ENCODE measurements around the gene SYNE4. TPM values are rescaled to one million over a fixed set of nuclear protein-coding genes. Genes with fewer than 3 reads are reported as not detected.

The SYNE4 gene
- total and polyA plus RNA-seq, 2 of the 4 experiments (the other 2 are of a cell fraction): 0.27 TPM; not detected in 1

DNA sequence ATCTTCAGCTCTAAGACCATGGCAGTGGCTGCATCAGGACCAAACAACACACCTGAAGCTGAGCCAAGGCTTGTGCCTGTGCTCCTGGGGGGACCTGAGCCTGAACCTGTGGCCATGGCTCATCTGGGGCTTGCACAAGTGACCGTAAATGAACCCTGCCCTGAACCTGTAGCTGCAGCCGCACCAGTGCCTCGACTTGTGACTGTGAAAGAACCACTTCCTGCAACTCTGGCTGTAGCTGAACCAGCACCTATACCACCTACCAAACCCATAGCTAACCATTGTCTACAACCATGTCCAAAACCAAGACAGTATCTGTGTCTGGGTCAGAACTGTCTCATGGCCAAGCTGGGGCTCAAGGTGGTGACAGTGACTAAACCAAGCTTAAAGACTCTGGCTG is 41.8 kb downstream of the SYNE4 start:
- TF ChIP-seq BHLHE40 (IDR thresholded peaks at IDR 0.05; ENCODE audit: low read depth, low read length) (no peak), RCOR1 (IDR thresholded peaks at IDR 0.05; ENCODE audit: insufficient replicate concordance, low read length) (no peak), MXI1 (IDR thresholded peaks at IDR 0.05; ENCODE audit: borderline replicate concordance, low read depth, low read length) (no peak), RFX5 (IDR thresholded peaks at IDR 0.05; ENCODE audit: low read depth, low read length) (no peak), NFE2L2 (IDR thresholded peaks at IDR 0.05; ENCODE audit: low read depth, low read length) (no peak), SMC3 (IDR thresholded peaks at IDR 0.05; ENCODE audit: low read depth, low read length) (no peak), MAZ (IDR thresholded peaks at IDR 0.05; ENCODE audit: borderline replicate concordance, low read depth, low read length) (no peak), CHD1 (IDR thresholded peaks at IDR 0.05; ENCODE audit: low read depth, low read length) (no peak), FOS (IDR thresholded peaks at IDR 0.05; ENCODE audit: low read depth, low read length) (no peak), CEBPB (IDR thresholded peaks at IDR 0.05; ENCODE audit: low read depth, low read length) (no peak), MAFK (IDR thresholded peaks at IDR 0.05; ENCODE audit: low read depth, low read length) (no peak), POLR2A (IDR thresholded peaks at IDR 0.05; ENCODE audit: low read depth, low read length) (no peak), RAD21 (IDR thresholded peaks at IDR 0.05; ENCODE audit: low read length) (no peak)
- TF ChIP-seq, protein P1, sequence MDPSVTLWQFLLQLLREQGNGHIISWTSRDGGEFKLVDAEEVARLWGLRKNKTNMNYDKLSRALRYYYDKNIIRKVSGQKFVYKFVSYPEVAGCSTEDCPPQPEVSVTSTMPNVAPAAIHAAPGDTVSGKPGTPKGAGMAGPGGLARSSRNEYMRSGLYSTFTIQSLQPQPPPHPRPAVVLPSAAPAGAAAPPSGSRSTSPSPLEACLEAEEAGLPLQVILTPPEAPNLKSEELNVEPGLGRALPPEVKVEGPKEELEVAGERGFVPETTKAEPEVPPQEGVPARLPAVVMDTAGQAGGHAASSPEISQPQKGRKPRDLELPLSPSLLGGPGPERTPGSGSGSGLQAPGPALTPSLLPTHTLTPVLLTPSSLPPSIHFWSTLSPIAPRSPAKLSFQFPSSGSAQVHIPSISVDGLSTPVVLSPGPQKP (IDR thresholded peaks at IDR 0.05; ENCODE audit: borderline replicate concordance, low read depth, low read length): no peak
- TF ChIP-seq, protein P2, sequence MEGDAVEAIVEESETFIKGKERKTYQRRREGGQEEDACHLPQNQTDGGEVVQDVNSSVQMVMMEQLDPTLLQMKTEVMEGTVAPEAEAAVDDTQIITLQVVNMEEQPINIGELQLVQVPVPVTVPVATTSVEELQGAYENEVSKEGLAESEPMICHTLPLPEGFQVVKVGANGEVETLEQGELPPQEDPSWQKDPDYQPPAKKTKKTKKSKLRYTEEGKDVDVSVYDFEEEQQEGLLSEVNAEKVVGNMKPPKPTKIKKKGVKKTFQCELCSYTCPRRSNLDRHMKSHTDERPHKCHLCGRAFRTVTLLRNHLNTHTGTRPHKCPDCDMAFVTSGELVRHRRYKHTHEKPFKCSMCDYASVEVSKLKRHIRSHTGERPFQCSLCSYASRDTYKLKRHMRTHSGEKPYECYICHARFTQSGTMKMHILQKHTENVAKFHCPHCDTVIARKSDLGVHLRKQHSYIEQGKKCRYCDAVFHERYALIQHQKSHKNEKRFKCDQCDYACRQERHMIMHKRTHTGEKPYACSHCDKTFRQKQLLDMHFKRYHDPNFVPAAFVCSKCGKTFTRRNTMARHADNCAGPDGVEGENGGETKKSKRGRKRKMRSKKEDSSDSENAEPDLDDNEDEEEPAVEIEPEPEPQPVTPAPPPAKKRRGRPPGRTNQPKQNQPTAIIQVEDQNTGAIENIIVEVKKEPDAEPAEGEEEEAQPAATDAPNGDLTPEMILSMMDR (conservative IDR thresholded peaks at IDR 0.05; ENCODE audit: low read depth, low read length): no peak
- TF ChIP-seq, protein P3, sequence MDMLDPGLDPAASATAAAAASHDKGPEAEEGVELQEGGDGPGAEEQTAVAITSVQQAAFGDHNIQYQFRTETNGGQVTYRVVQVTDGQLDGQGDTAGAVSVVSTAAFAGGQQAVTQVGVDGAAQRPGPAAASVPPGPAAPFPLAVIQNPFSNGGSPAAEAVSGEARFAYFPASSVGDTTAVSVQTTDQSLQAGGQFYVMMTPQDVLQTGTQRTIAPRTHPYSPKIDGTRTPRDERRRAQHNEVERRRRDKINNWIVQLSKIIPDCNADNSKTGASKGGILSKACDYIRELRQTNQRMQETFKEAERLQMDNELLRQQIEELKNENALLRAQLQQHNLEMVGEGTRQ (IDR thresholded peaks at IDR 0.05; ENCODE audit: low read depth, low read length): no peak
- Histone ChIP-seq H3K27me3 (ENCODE audit: control insufficient read depth, insufficient read depth, low read length) (peaks cover 2% of the 10 kb centered on the region; the same call in 1 of the 2 replicates), H2BK20ac (ENCODE audit: low read depth, low read length) (no peak overlapping the region), H2BK15ac (ENCODE audit: low read depth, low read length) (no peak overlapping the region), H4K91ac (ENCODE audit: insufficient read depth, low read depth, low read length) (no peak overlapping the region), H2BK5ac (ENCODE audit: low read depth, low read length, poor library complexity, severe bottlenecking) (no peak overlapping the region), H3K9me1 (ENCODE audit: insufficient read depth, low read length) (no peaks in the 10 kb centered on the region), H3K23ac (ENCODE audit: low read depth, low read length) (no peak overlapping the region), H2BK120ac (ENCODE audit: low read depth, low read length) (no peak overlapping the region), H2AK5ac (ENCODE audit: low read depth, low read length) (no peak overlapping the region), H3K4me1 (ENCODE audit: control insufficient read depth, insufficient read depth, low read length) (no peaks in the 10 kb centered on the region), H2AK9ac (replicated peaks; ENCODE audit: low read depth, low read length, poor library complexity) (no peak overlapping the region), H3K36me3 (ENCODE audit: control insufficient read depth, insufficient read depth, low read length) (no peaks in the 10 kb centered on the region), H3K9ac (ENCODE audit: low read depth, low read length) (no peak overlapping the region), H3K4ac (ENCODE audit: low read depth, low read length) (no peak overlapping the region), H3K9me3 (ENCODE audit: control insufficient read depth, insufficient read depth, low read length) (no peaks in the 10 kb centered on the region), H3K56ac (ENCODE audit: extremely low read depth, insufficient read depth, low read length) (no peak overlapping the region), H3K4me3 (ENCODE audit: insufficient read depth, low read depth, low read length) (no peak overlapping the region), H4K5ac (ENCODE audit: low read depth, low read length) (no peak overlapping the region), H4K8ac (ENCODE audit: low read depth in 2 of 2, low read length in 2 of 2) (no peak overlapping the region), H3K4me2 (ENCODE audit: low read depth, low read length) (no peak overlapping the region), H3K27ac (ENCODE audit: insufficient read depth, low read length) (no peak overlapping the region), H3K18ac (ENCODE audit: low read depth, low read length) (no peak overlapping the region), H4K20me1 (ENCODE audit: insufficient read depth, low read length) (no peaks in the 10 kb centered on the region), H3K79me1 (ENCODE audit: low read depth in 1 of 2, low read length in 2 of 2) (no peaks in the 10 kb centered on the region), H2AFZ (replicated peaks; ENCODE audit: low read length, poor library complexity) (no peak overlapping the region), H3K14ac (replicated peaks; ENCODE audit: low read depth, low read length) (no peak overlapping the region)
- POLR2A ChIA-PET (ENCODE audit: unreplicated experiment): no interaction called here
- in situ Hi-C loops (cut with MboI; ENCODE audit: low sequenced_read_pairs) (no loop called here), dilution Hi-C loops (cut with HindIII; ENCODE audit: low sequenced_read_pairs, unreplicated experiment) (no loop called here), intact Hi-C loops (cut with micrococcal nuclease) (no loop called here)
- CTCF ChIA-PET: no interaction called here
- 33% methylated on average over 1 of the region's 3 CpGs; no CpG with 5 or more reads in 1 of the 2 experiments for WGBS, 2 experiments (ENCODE audit: extremely low coverage in 2 of 2, insufficient read length in 1 of 2)
- BruUV-seq (replicated peaks): no TSS peak
- DNase-seq (no peak), ATAC-seq (ENCODE audit: low read depth) (no peak)
